ENCODE results near the gene ARHGEF40. TPM values are rescaled to one million over a fixed set of nuclear protein-coding genes. Genes with fewer than 3 reads are reported as not detected.

The ARHGEF40 gene
- polyA plus RNA-seq, 2 of the 4 experiments (the other 2 are of a cell fraction) = 7.8 to 9.6 TPM

DNA sequence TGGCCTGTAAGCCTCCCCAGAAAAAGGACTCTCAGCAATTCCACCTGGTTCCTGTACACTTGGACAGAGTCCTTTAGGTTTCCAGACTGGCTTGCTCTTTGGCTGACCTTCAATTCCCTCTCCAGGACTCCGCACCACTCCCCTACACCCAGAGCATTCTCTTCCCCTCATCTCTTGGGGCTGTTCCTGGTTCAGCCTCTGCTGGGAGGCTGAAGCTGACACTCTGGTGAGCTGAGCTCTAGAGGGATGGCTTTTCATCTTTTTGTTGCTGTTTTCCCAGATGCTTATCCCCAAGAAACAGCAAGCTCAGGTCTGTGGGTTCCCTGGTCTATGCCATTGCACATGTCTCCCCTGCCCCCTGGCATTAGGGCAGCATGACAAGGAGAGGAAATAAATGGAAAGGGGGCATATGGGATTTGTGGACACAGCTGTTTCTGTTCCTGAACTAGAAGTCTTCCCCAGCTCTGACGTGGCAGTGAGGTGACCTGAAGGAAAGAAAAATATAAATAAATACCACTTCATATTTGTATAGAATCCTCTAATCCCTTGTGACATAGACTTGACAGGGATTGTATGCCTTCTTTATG is 26.6 kb upstream of the ARHGEF40 start:
- Histone ChIP-seq H3K4me2 (no peak overlapping the region), H3K9me3 (no peaks in the 10 kb centered on the region), H3K4me1 (no peaks in the 10 kb centered on the region), H3K27ac (no peak overlapping the region), H3K4me3 (no peak overlapping the region)
- DNase-seq (ENCODE audit: low read depth in 1 of 2, low spot score in 1 of 2) = no peak
- no peak for ATAC-seq
- CTCF ChIA-PET = interaction anchor here (0.8 to 7.3 kb wide), 7 partner anchors 25 to 73 kb away, joined by 4 to 323 read pairs (median 9); partner anchors contain the start of genes ARHGEF40 and NDRG2
- FAIRE-seq = no peak
- TF ChIP-seq, protein P1, sequence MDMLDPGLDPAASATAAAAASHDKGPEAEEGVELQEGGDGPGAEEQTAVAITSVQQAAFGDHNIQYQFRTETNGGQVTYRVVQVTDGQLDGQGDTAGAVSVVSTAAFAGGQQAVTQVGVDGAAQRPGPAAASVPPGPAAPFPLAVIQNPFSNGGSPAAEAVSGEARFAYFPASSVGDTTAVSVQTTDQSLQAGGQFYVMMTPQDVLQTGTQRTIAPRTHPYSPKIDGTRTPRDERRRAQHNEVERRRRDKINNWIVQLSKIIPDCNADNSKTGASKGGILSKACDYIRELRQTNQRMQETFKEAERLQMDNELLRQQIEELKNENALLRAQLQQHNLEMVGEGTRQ (IDR thresholded peaks at IDR 0.05) = no peak
- TF ChIP-seq NR3C1 (IDR thresholded peaks at IDR 0.05) (no peak), FOXS1 (CRISPR knock-in tag; IDR thresholded peaks at IDR 0.05) (no peak), ESRRA (IDR thresholded peaks at IDR 0.05; ENCODE audit: borderline replicate concordance, low read length) (no peak), REST (IDR thresholded peaks at IDR 0.05) (no peak), CBX8 (IDR thresholded peaks at IDR 0.05) (no peak), FOSL2 (IDR thresholded peaks at IDR 0.05) (no peak), FOSL2 (CRISPR knock-in tag; IDR thresholded peaks at IDR 0.05) (no peak), RARB (CRISPR knock-in tag; IDR thresholded peaks at IDR 0.05) (no peak), CHD2 (IDR thresholded peaks at IDR 0.05; ENCODE audit: low read length, partially characterized antibody) (no peak), ZC3H11A (IDR thresholded peaks at IDR 0.05) (no peak), MYC (IDR thresholded peaks at IDR 0.05; ENCODE audit: borderline replicate concordance, low read length) (no peak), HDAC2 (IDR thresholded peaks at IDR 0.05) (no peak), EP300 (IDR thresholded peaks at IDR 0.05) (no peak), RNF2 (IDR thresholded peaks at IDR 0.05; ENCODE audit: borderline replicate concordance, low read depth) (no peak), MAZ (IDR thresholded peaks at IDR 0.05; ENCODE audit: borderline replicate concordance, low read depth, low read length) (no peak)
- TF ChIP-seq, protein P2, sequence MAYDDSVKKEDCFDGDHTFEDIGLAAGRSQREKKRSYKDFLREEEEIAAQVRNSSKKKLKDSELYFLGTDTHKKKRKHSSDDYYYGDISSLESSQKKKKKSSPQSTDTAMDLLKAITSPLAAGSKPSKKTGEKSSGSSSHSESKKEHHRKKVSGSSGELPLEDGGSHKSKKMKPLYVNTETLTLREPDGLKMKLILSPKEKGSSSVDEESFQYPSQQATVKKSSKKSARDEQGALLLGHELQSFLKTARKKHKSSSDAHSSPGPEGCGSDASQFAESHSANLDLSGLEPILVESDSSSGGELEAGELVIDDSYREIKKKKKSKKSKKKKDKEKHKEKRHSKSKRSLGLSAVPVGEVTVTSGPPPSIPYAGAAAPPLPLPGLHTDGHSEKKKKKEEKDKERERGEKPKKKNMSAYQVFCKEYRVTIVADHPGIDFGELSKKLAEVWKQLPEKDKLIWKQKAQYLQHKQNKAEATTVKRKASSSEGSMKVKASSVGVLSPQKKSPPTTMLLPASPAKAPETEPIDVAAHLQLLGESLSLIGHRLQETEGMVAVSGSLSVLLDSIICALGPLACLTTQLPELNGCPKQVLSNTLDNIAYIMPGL (CRISPR knock-in tag; IDR thresholded peaks at IDR 0.05; ENCODE audit: borderline replicate concordance) = no peak
- TF ChIP-seq, protein P3, sequence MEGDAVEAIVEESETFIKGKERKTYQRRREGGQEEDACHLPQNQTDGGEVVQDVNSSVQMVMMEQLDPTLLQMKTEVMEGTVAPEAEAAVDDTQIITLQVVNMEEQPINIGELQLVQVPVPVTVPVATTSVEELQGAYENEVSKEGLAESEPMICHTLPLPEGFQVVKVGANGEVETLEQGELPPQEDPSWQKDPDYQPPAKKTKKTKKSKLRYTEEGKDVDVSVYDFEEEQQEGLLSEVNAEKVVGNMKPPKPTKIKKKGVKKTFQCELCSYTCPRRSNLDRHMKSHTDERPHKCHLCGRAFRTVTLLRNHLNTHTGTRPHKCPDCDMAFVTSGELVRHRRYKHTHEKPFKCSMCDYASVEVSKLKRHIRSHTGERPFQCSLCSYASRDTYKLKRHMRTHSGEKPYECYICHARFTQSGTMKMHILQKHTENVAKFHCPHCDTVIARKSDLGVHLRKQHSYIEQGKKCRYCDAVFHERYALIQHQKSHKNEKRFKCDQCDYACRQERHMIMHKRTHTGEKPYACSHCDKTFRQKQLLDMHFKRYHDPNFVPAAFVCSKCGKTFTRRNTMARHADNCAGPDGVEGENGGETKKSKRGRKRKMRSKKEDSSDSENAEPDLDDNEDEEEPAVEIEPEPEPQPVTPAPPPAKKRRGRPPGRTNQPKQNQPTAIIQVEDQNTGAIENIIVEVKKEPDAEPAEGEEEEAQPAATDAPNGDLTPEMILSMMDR (IDR thresholded peaks at IDR 0.05) = no peak
- TF ChIP-seq, protein P4, sequence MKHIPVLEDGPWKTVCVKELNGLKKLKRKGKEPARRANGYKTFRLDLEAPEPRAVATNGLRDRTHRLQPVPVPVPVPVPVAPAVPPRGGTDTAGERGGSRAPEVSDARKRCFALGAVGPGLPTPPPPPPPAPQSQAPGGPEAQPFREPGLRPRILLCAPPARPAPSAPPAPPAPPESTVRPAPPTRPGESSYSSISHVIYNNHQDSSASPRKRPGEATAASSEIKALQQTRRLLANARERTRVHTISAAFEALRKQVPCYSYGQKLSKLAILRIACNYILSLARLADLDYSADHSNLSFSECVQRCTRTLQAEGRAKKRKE (CRISPR knock-in tag; IDR thresholded peaks at IDR 0.05; ENCODE audit: low read depth) = no peak
- POLR2A ChIA-PET = no interaction called here
- WGBS (ENCODE audit: missing lambda C conversion rate) = 58% methylated on average over 2 of the region's 2 CpGs

Measured in A549 (cell line).